Measurements from ENCODE around the gene LRRC37A. TPM values are rescaled to one million over a fixed set of nuclear protein-coding genes. Genes with fewer than 3 reads are reported as not detected.
A peak's percentile ranks its signal among the peaks of the same experiment; 100 is the strongest.
"Not testable (repeated sequence)": the region's sequence is repeated elsewhere in the genome, so short reads cannot be mapped to it uniquely, and the experiment has no call there.

LRRC37A gene
- total RNA-seq, 1 donor from 2014 or later: 7.7 TPM

DNA sequence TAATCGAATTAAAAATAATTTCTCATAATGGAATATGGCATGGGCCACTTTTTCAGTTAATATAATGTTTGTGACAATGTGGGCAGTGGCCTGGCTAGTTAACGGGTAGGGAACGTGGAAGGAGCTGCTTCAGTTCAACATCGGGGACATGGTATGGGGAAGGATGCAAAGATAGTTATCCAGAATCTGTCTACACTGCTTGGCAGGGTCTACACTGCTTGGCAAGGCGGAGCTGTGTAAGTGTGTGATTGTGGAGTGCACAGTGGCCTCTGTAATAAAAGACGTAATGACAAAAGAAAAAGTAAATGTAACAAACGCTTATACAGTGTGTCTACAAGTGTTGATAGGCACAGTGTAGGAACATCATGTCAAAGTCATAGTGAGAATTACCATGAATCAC lies 7.3 kb upstream of the LRRC37A start:
- peak; percentile 38 for DNase-seq (ENCODE audit: low spot score)

DNA sequence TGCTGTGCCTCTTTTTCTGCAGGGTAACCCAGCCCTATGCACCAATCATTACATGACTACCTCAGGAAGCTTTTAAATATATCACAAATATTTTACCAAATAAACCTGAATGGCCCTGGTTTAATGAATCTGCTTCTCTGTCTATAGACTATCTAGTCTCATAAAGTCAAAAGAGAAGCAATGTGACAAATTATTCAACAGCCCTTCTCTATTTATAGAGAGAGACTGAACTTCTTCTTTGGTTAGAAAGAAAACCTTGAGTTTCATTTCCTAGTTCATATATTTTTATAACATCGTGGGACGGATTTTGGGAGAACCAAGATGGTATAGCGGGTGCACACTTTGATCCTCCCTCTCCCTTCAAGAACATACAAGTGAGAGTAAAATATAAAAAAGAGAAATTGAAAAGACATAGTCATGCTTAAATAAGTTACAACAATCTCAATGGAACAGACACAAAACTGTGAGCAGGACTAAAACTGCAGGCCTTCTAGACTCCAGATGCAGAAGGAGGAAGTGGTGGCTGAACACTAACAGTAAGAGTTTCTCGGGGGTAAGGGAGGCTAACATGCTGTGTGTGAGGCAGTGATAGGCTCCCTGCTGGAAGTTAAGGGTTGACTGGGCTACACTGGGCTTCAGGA lies 3.9 kb upstream of the LRRC37A start:
- not testable (repeated sequence) for DNase-seq (ENCODE audit: low spot score)

DNA sequence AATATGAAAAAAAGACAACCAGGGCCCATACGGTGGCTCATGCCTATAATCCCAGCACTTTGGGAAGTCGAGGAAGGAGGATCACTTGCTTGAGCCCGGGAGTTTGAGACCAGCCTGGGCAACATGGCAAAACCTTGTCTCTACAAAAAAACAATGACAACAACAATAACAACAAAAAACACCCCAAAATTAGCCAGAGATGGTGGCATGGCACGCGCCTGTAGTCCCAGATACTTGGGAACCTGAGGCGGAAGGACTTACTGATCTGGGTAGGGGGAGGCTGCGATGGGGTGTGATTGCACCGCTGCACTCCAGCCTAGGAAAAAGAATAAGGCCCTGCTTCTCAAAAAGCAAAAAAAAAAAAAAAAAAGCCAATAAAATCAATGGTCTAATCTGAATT lies 3.3 kb upstream of the LRRC37A start:
- not testable (repeated sequence) for DNase-seq (ENCODE audit: low spot score)

DNA sequence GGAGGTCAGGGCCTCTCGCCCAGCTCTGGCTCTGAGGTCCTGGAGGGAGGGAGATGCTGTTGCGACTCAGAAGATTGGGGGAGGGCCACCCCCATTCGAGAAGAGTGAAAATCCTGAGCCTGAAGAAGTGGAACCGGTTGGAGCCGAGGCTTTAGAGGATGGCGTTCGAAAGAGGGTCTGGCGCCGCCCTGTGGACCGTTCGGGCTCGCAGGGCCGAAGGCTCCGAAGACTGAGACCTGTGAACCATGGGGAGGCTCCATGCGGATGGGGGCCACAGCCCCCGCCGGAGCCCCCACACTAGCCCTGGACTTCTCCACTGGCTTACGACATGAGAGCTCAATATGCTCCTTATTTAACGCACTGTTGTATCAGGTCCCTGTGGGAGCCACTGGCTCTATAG lies 46.3 kb downstream of the LRRC37A start:
- DNase-seq (ENCODE audit: low spot score): not testable (repeated sequence)

DNA sequence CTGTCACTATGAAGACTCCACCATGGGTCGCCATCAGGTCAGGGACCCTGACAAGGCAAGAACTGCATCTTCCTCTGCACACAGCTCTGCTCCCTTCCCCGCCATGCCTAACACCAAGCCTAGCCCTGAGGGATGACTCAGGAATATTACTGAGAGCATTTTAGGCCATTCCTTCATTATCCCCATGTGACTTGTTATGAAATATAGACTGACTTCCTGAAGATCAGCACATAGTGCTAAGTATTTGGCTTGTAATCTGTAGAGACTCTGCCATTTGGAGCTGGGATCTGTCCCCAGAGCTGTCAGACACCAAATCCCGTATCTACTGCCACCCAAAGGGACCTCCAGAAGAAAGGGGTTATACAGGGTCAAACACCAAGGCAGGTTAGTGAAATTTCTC lies 47.2 kb downstream of the LRRC37A start:
- DNase-seq (ENCODE audit: low spot score): not testable (repeated sequence)

DNA sequence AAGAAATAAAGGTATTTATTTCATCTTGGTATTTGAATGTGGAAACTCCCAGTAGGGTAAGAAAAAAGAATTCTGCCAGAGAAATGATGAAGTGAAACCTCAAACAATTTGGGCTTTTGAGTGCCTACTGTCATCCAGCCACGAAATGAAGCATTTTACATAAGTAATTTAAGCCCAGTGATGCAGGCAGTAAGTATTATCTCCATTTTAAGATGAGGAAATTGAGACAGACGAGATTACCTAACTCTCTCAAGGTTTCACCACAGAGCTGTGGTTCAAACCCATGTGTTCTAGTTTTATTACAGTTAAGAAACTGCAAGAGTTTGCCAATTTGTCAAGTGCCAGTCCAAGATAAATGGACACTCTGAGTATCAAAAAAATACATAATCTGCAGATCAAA lies 53.4 kb downstream of the LRRC37A start:
- DNase-seq (ENCODE audit: low spot score): not testable (repeated sequence)

DNA sequence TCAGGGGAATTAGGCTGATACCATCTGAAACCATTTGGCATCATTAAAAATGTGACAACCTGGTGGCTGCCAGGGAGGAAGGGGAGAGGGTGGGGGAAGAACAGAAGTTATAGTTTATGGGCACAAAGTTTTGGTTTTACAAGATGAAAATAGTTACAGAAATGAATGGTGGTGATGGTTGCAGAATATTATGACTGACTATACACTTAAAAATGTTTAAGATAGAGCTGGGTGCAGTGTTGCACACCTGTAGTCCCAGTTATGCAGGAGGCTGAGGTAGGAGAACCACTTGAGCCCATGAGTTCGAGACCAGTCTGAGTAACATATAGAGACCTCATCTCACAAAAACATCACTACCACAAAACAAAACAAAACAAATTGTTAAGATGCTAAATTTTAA lies 54.1 kb downstream of the LRRC37A start:
- DNase-seq (ENCODE audit: low spot score): not testable (repeated sequence)

DNA sequence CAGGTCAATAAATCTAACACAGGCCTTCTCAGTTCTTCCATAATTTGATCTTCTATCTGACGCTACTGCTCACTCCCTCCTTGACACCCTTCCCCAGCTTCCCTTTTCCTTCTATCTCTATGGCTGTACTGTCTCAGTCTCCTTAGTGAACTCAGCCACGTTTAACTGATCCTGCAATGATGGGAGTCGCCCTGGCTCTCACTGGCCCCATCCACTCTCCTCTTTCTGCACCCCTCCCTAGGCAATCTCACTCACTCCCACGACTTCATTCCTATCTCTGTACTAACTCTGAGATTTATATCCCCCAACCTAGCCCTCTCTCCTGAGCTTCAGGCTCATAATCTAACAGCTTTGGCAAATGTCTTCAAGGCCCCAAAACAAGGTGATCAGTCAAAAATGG lies 58.9 kb downstream of the LRRC37A start:
- DNase-seq (ENCODE audit: low spot score): not testable (repeated sequence)

DNA sequence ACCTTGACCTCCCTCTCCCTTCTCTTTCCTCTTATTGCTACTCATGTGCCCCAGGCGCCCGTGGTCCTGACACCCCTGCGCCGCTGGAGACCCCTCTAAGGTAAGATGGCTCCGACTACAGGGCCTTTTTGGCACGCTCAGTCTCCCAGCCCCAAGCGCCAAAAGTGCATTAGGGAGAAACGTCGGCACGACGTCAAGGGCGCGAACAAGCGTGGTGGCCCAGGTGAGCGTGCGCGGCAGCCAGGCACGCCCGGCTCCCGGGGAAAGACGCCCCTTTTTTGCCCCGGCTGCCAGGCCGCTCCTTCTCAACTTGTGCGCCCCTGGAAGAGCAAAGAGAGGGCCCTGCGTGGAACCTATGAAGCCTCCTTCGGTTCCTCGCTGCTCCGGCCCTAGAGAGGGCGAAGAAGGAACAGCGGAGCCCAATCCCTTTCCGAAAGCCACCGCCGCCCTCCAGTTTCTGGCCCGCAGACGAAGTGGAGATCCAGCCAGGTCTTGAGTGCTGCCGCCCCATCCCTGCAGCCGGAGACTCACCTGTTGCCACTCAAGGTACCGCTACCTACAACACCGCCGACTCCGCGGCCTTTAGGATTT lies 66.3 kb downstream of the LRRC37A start:
- not testable (repeated sequence) for DNase-seq (ENCODE audit: low spot score)

DNA sequence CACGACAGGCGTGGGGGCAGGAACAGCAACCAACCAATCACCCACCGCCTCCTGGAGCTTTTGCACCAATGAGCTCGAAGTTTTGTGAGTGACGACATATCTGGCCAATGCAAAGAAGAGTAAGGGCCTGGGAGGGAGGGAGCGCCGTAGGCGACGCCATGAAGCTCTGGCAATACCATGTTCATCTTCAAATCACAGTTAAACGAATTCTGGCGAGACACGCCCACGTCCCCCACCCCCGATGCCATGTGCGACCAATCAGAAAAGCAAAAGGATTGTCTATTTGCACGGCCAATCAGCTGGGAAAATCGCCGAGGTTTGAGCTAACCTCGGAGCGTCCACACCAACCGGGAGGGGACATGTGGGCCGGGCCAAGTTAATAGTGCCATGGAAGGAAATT lies 66.8 kb downstream of the LRRC37A start, which contains the start of gene ARL17B:
Gene ARL17B, minus strand, starts transcription at position 12 of the 400 bp plus-strand sequence. CDS start 3,369 bp downstream, outside the sequence.
- DNase-seq (ENCODE audit: low spot score): peak; percentile 97

DNA sequence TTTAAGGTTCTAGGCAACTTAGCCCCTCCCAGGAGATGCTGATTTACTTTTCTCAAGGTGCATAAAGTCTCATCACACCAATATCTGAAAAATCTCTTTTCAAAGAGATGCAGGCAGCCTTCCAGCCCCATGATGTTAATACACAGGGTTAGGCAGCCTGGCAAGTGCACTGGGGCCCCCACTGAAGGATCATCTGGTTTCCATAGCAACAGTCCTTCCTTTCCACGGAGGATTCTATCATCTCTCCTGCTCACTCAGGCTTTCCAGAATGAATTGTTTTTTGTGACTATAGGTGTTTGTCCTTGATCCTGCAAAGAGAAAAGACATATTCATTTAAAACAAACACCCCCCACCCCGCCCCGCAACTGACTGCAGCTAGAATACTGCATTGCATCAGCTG lies 72.6 kb downstream of the LRRC37A start:
- not testable (repeated sequence) for DNase-seq (ENCODE audit: low spot score)

DNA sequence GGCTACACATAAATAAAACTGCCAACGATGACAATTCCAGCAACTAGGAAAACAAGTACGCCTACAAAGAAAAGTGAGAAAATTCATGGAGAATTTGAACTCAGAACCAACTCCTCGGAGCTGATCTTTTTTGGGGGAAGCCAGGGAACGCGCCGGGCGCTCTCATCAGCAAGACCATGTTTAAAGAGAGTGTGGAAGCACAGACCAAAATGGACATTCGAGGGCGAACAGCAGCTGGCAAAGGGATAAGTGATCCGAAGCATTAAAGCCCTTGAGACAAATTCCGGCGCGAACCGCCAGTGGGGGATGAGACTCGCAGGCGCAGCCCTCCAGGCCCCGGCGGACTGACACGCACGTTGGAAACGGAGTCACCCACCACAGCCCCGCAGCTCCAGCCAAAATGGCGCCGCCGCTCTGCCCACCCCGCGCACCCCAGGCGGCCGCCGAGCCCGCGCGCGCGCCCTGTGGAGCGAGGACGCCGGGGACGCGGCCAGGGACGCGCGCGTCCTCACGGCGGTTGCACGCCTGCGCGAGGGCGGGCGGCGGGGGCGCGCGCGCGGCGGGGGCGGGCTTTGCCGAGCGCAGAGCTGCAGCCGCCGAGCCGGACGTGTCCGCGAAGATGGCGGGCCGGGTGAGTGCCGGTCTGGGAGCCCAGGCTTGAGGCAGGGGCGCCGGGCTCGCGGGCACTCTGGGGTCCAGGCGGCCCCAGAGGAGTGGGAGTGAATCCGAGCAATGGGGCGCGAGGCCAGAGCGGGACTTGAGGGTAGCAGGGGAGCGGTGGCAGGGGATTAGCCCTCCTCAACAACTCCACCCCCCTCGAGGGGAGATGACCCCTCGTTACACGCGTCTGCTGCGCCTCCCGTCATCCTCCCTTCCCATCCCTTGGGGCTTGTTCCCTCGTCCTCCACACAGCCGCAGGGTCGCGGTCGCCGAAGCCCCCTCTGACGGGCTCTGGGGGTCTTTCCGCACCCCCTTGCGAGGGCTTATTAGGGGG lies 77.6 kb downstream of the LRRC37A start:
- DNase-seq (ENCODE audit: low spot score): not testable (repeated sequence)

DNA sequence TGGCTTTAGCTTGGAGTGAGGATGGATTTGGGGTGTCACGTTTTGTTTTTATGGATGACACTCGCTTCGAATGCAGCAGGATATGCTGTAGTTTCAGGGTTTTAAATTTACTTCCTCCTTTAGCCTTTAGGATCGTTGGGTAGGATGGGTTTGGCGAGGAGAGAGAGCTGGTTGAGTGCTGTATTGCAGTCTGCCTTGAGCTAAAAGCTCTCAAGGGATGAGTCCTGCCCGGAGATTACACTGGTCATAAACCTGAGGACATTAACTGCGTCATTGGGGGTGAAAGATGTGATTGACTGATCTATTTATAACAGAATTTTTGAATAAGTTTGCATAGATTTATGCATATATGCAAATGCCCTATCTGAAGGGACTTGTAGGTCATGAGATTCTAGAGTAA lies 78.5 kb downstream of the LRRC37A start:
- not testable (repeated sequence) for DNase-seq (ENCODE audit: low spot score)

DNA sequence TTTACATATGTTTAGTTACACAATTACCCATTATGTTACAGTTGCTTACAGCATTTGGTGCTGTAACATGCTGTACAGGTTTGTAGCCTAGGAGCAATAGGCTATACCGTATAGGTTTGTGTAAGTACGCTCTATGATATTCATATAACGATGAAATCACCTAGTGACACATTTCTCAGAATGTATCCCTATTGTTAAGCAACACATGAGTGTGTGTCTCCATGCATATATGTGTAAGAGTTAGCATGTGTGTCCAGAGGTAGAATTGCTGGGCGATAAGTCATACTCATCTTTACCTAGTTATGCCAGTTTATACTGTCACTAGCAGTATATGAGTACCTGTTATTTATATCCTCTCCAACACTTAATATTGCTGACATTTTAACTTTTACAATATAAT lies 88.2 kb downstream of the LRRC37A start:
- not testable (repeated sequence) for DNase-seq (ENCODE audit: low spot score)

DNA sequence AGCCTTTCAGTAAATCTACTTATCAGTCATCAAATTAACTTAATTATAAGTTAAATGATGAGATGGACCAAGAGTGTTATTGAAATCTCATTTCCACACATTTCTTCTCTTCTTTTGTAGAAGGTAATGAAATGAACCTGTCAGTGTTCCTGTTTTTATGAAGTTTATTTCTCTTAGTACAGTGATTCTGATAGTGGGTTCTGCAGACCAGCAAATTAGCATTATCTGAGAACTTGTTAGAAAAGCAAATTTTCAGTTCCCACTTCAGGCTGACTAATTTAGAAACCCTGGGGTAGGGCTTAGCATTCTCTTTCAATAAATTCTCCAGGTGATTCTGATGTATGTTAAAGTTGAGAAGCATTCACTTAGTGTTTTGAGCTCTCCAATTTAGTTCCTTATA lies 90.6 kb downstream of the LRRC37A start:
- not testable (repeated sequence) for DNase-seq (ENCODE audit: low spot score)

Other genes with a start within 250 kb of the LRRC37A start
- 190 TPM for gene KANSL1, start 101.7 kb upstream of the LRRC37A start, total RNA-seq
- gene ARL17B, start 66.6 kb downstream of the LRRC37A start, total RNA-seq: 32.4 TPM
- 18.5 TPM for gene LRRC37A2, start 217.3 kb downstream of the LRRC37A start, total RNA-seq

All from ureter (tissue), 1 donor.